Measurements from ENCODE around the gene PIP4K2B. TPM values are rescaled to one million over a fixed set of nuclear protein-coding genes. Genes with fewer than 3 reads are reported as not detected.
A peak's percentile ranks its signal among the peaks of the same experiment; 100 is the strongest.
"Not testable (repeated sequence)": the region's sequence is repeated elsewhere in the genome, so short reads cannot be mapped to it uniquely, and the experiment has no call there.

Gene PIP4K2B
- total RNA-seq, 1 donor from 2014 or later = 41.9 TPM

- ATAC-seq (ENCODE audit: poor library complexity) = no peak
- no peak for DNase-seq
- intact Hi-C loops (cut with DNase I) = no loop called here
Measured at GRCh38 chr17:38733982-38734973, 65.1 kb downstream of the PIP4K2B start.

- intact Hi-C loops (cut with DNase I) = no loop called here
- ATAC-seq (ENCODE audit: poor library complexity) (no peak), DNase-seq (no peak)
Measured at GRCh38 chr17:38733282-38733981, 65.9 kb downstream of the PIP4K2B start.

GRCh38 chr17:38732376-38733281 lies 66.7 kb downstream of the PIP4K2B start:
- DNase-seq (no peak), ATAC-seq (ENCODE audit: poor library complexity) (peak; percentile 16)
- intact Hi-C loops (cut with DNase I) = no loop called here

GRCh38 chr17:38731526-38732294 lies 67.6 kb downstream of the PIP4K2B start:
- peak; percentile 62 for DNase-seq
- no peak for ATAC-seq (ENCODE audit: poor library complexity)

GRCh38 chr17:38730526-38731379 lies 68.6 kb downstream of the PIP4K2B start:
- DNase-seq = peak; percentile 90
- intact Hi-C loops (cut with DNase I) = no loop called here
- peak; percentile 57 for ATAC-seq (ENCODE audit: poor library complexity)

More at GRCh38 chr17:38731526-38732294, 67.6 kb downstream of the PIP4K2B start:
- intact Hi-C loops (cut with DNase I) = no loop called here

- peak; percentile 93 for DNase-seq
- ATAC-seq (ENCODE audit: poor library complexity) = peak; percentile 85
- intact Hi-C loops (cut with DNase I) = no loop called here
Measured at GRCh38 chr17:38729886-38730525, 69.3 kb downstream of the PIP4K2B start, which contains the start of gene CISD3. Gene CISD3 (plus strand): TSS chr17:38730341. CDS start chr17:38730359, 18 bp downstream.

GRCh38 chr17:38729368-38729885 lies 69.9 kb downstream of the PIP4K2B start:
- ATAC-seq (ENCODE audit: poor library complexity) (no peak), DNase-seq (no peak)
- intact Hi-C loops (cut with DNase I) = no loop called here

- ATAC-seq (ENCODE audit: poor library complexity) = no peak
- DNase-seq = peak; percentile 50
- intact Hi-C loops (cut with DNase I) = no loop called here
Measured at GRCh38 chr17:38728290-38728831, 71.0 kb downstream of the PIP4K2B start.

GRCh38 chr17:38727736-38728135 lies 71.6 kb downstream of the PIP4K2B start:
- ATAC-seq (ENCODE audit: poor library complexity) = no peak
- intact Hi-C loops (cut with DNase I) = no loop called here
- no peak for DNase-seq

- intact Hi-C loops (cut with DNase I); ATAC-seq (ENCODE audit: poor library complexity); DNase-seq: not testable (repeated sequence)
Measured at GRCh38 chr17:38726145-38726544, 73.2 kb downstream of the PIP4K2B start.

GRCh38 chr17:38725066-38725465 lies 74.3 kb downstream of the PIP4K2B start:
- no peak for ATAC-seq (ENCODE audit: poor library complexity)
- intact Hi-C loops (cut with DNase I) = no loop called here

GRCh38 chr17:38724337-38724988 lies 74.9 kb downstream of the PIP4K2B start:
- peak; percentile 83 for DNase-seq
- peak; percentile 59 for ATAC-seq (ENCODE audit: poor library complexity)

More at GRCh38 chr17:38725066-38725465, 74.3 kb downstream of the PIP4K2B start:
- no peak for DNase-seq

GRCh38 chr17:38721802-38722201 lies 77.6 kb downstream of the PIP4K2B start:
- intact Hi-C loops (cut with DNase I) = no loop called here

More at GRCh38 chr17:38724337-38724988, 74.9 kb downstream of the PIP4K2B start:
- intact Hi-C loops (cut with DNase I) = no loop called here

GRCh38 chr17:38720941-38721340 lies 78.4 kb downstream of the PIP4K2B start:
- ATAC-seq (ENCODE audit: poor library complexity) (no peak), DNase-seq (no peak)
- intact Hi-C loops (cut with DNase I) = no loop called here

More at GRCh38 chr17:38721802-38722201, 77.6 kb downstream of the PIP4K2B start:
- DNase-seq = no peak
- ATAC-seq (ENCODE audit: poor library complexity) = no peak

GRCh38 chr17:38719943-38720641 lies 79.3 kb downstream of the PIP4K2B start:
- ATAC-seq (ENCODE audit: poor library complexity) = no peak
- no peak for DNase-seq
- intact Hi-C loops (cut with DNase I) = no loop called here

Measured in Right ventricle myocardium superior (tissue), 1 donor.